Thyroid gland (tissue), 4 donors: Measurements from ENCODE around the gene TNFSF8.

ENCODE experiments used
- POLR2A ChIP-seq, 2 donors: fragments of 450-650 bp; IDR thresholded peaks; one replicate each; pipeline ENCODE4 v1.6.1; 2017; ENCODE audit warnings: antibody characterized with exemption in 2 of 2, mild to moderate bottlenecking in 2 of 2, moderate library complexity in 1 of 2
- TF ChIP-seq, protein P1 (sequence below), 6 experiments: fragments of 200-600 bp in 3 of 6; fragments of 450-650 bp in 3 of 6; sonication (generic) in 3 of 6; IDR thresholded peaks; one replicate each; pipeline ENCODE4 v1.5.1; 2016 to 2019; ENCODE audit warnings: antibody characterized with exemption in 6 of 6, mild to moderate bottlenecking in 2 of 6, inconsistent platforms in 1 of 6, moderate library complexity in 1 of 6

DNA sequence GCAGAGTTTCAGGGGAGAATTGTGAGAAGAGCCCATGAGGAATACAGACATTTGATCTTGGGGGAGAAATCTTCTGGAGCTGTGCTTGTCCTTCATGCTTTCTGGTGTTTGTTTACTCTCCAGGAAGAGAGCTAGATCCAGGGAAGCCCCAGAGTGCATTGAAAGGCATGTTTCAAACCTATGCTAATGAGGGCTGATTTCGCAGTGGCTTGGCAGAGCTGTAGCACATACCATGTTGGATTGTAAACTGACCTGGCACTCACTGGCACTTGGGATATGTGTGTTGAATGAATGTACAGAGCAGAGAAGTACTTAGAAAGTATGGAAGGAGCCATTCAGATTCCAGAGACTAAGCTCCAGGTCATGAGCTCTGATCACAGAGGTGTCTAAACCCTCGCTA lies 30.9 kb downstream of the TNFSF8 start:
- no peak for TF ChIP-seq POLR2A (IDR thresholded peaks at IDR 0.05)
- TF ChIP-seq, protein P1, sequence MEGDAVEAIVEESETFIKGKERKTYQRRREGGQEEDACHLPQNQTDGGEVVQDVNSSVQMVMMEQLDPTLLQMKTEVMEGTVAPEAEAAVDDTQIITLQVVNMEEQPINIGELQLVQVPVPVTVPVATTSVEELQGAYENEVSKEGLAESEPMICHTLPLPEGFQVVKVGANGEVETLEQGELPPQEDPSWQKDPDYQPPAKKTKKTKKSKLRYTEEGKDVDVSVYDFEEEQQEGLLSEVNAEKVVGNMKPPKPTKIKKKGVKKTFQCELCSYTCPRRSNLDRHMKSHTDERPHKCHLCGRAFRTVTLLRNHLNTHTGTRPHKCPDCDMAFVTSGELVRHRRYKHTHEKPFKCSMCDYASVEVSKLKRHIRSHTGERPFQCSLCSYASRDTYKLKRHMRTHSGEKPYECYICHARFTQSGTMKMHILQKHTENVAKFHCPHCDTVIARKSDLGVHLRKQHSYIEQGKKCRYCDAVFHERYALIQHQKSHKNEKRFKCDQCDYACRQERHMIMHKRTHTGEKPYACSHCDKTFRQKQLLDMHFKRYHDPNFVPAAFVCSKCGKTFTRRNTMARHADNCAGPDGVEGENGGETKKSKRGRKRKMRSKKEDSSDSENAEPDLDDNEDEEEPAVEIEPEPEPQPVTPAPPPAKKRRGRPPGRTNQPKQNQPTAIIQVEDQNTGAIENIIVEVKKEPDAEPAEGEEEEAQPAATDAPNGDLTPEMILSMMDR (IDR thresholded peaks at IDR 0.05) = no peak
